A549 (cell line): ENCODE measurements around the gene FSTL5. TPM values are rescaled to one million over a fixed set of nuclear protein-coding genes. Genes with fewer than 3 reads are reported as not detected.

Experiments used
- ATAC-seq, 2 experiments: fragments of 200-7000 bp in 1 of 2; fragments of >200 bp in 1 of 2; cut with Nextera tagmentation in 1 of 2; cut with Tn5 transposase in 1 of 2; 3 replicates each; pipeline versions ENCODE4 v1.8.0 to v1.9.1; 2018 to 2020; ENCODE audit warnings: mild to moderate bottlenecking in 1 of 2, moderate library complexity in 1 of 2
- CTCF ChIA-PET: fragments of 300-600 bp; sonication (Branson Sonifier 250); formaldehyde crosslinking; extraction: SDS; loops from one replicate; lab custom pipeline; 2021; ENCODE audit warnings: antibody characterized with exemption, inconsistent platforms; lab: Yijun Ruan, JAX
- POLR2A ChIA-PET: fragments of 350-600 bp; formaldehyde crosslinking; extraction: SDS; loops from one replicate; lab custom pipeline; 2021; ENCODE audit warnings: antibody characterized with exemption, inconsistent platforms; lab: Yijun Ruan, JAX
- DNase-seq, 2 experiments: peaks; one replicate each; pipeline versions ENCODE4 v3.0.0 to v3.0.0-alpha.2; 2011 to 2016; ENCODE audit warnings: low read depth in 1 of 2, low spot score in 1 of 2
- FAIRE-seq: peaks from 2 replicates; lab custom pipeline; 2011; peaks lifted over from hg19 to GRCh38; lab: Jason Lieb, UNC
- H3K27ac ChIP-seq, 2 experiments: fragments of >200 bp; sonication (Bioruptor Twin); formaldehyde crosslinking; 3 replicates each; pipeline ENCODE4 v1.5.1; 2016 to 2017
- H3K4me1 ChIP-seq: fragments of >200 bp; sonication (Bioruptor Twin); formaldehyde crosslinking; 3 replicates; pipeline ENCODE4 v1.6.1; 2016
- H3K4me2 ChIP-seq: fragments of >200 bp; sonication (Bioruptor Twin); formaldehyde crosslinking; 3 replicates; pipeline ENCODE4 v1.6.1; 2016
- H3K4me3 ChIP-seq: fragments of >200 bp; sonication (Bioruptor Twin); formaldehyde crosslinking; 3 replicates; pipeline ENCODE4 v1.5.1; 2016
- H3K9me3 ChIP-seq: fragments of >200 bp; sonication (Bioruptor Twin); formaldehyde crosslinking; 3 replicates; pipeline ENCODE4 v1.6.1; 2016
- ATOH8 ChIP-seq: fragments of 250-450 bp; sonication (Bioruptor Pico); IDR thresholded peaks from 2 replicates; pipeline ENCODE4 v1.5.0; 2020; ENCODE audit warnings: low read depth, mild to moderate bottlenecking, moderate library complexity
- BCL3 ChIP-seq: fragments of >200 bp; sonication (Bioruptor Twin); formaldehyde crosslinking; IDR thresholded peaks from 3 replicates; pipeline ENCODE4 v1.6.1; 2016
- CBX8 ChIP-seq: fragments of 200-600 bp; sonication (generic); IDR thresholded peaks from 2 replicates; pipeline ENCODE4 v1.6.1; 2016
- CHD4 ChIP-seq: fragments of 200-600 bp; sonication (generic); IDR thresholded peaks from 2 replicates; pipeline ENCODE4 v1.6.1; 2016; ENCODE audit warnings: antibody characterized with exemption, mild to moderate bottlenecking, borderline replicate concordance
- CTCF ChIP-seq: fragments of >200 bp; sonication (Bioruptor Twin); formaldehyde crosslinking; IDR thresholded peaks from 3 replicates; pipeline ENCODE4 v1.5.1; 2016
- EHMT2 ChIP-seq: fragments of 200-600 bp; sonication (generic); IDR thresholded peaks from 2 replicates; pipeline ENCODE4 v1.6.1; 2016; ENCODE audit warnings: antibody characterized with exemption, low read depth, mild to moderate bottlenecking, moderate library complexity
- EP300 ChIP-seq, 2 experiments: fragments of >200 bp; sonication (Bioruptor Twin); formaldehyde crosslinking; IDR thresholded peaks; 2 replicates in 1 of 2; 3 replicates in 1 of 2; pipeline ENCODE4 v1.6.1; 2016 to 2017
- FOSB ChIP-seq: fragments of 250-450 bp; sonication (Bioruptor Pico); IDR thresholded peaks from 2 replicates; pipeline ENCODE4 v1.5.0; 2020; ENCODE audit warnings: mild to moderate bottlenecking, moderate library complexity
- HEYL ChIP-seq: fragments of 250-450 bp; sonication (Bioruptor Pico); IDR thresholded peaks from 2 replicates; pipeline ENCODE4 v1.8.0; 2021; ENCODE audit warnings: mild to moderate bottlenecking, moderate library complexity
- HOXB13 ChIP-seq: fragments of 250-450 bp; sonication (Bioruptor Pico); IDR thresholded peaks from 2 replicates; pipeline ENCODE4 v1.5.0; 2020; ENCODE audit warnings: low read depth, mild to moderate bottlenecking, moderate library complexity
- KDM5A ChIP-seq: fragments of 200-600 bp; sonication (generic); IDR thresholded peaks from 2 replicates; pipeline ENCODE4 v1.6.1; 2016; ENCODE audit warnings: antibody characterized with exemption, mild to moderate bottlenecking
- MYC ChIP-seq: IDR thresholded peaks from 2 replicates; pipeline ENCODE4 v1.6.1; 2012; ENCODE audit warnings: mild to moderate bottlenecking, inconsistent platforms, low read length, improper control_type of control experiment, borderline replicate concordance
- NFE2L2 ChIP-seq: fragments of 150-350 bp; conservative IDR thresholded peaks from 2 replicates; pipeline ENCODE4 v1.6.1; 2014; ENCODE audit warnings: low read length
- NPAS2 ChIP-seq: fragments of 250-450 bp; sonication (Bioruptor Pico); IDR thresholded peaks from 2 replicates; pipeline ENCODE4 v1.8.0; 2022; ENCODE audit warnings: mild to moderate bottlenecking, moderate library complexity, borderline replicate concordance
- PHF8 ChIP-seq: fragments of 200-600 bp; sonication (generic); IDR thresholded peaks from 2 replicates; pipeline ENCODE4 v1.6.1; 2016; ENCODE audit warnings: low read depth, mild to moderate bottlenecking, antibody characterized with exemption, moderate library complexity, borderline replicate concordance
- RAD21 ChIP-seq, 2 experiments: fragments of >200 bp in 1 of 2; sonication (Bioruptor Twin) in 1 of 2; formaldehyde crosslinking in 1 of 2; IDR thresholded peaks in 1 of 2; conservative IDR thresholded peaks in 1 of 2; 2 replicates in 1 of 2; 3 replicates in 1 of 2; pipeline ENCODE4 v1.6.1; 2012 to 2018; ENCODE audit warnings: inconsistent platforms in 1 of 2
- RARB ChIP-seq: fragments of 250-450 bp; sonication (Bioruptor Pico); IDR thresholded peaks from 2 replicates; pipeline ENCODE4 v1.8.0; 2021; ENCODE audit warnings: mild to moderate bottlenecking, moderate library complexity
- RCOR1 ChIP-seq: fragments of 150-350 bp; IDR thresholded peaks from 2 replicates; pipeline ENCODE4 v1.6.1; 2014; ENCODE audit warnings: antibody characterized with exemption, low read length, low read depth
- RFX5 ChIP-seq: fragments of 450-650 bp; IDR thresholded peaks from 2 replicates; pipeline ENCODE4 v1.7.1; 2014; ENCODE audit warnings: antibody characterized with exemption, mild to moderate bottlenecking, moderate library complexity
- SMC3 ChIP-seq: fragments of >200 bp; sonication (Bioruptor Twin); formaldehyde crosslinking; IDR thresholded peaks from 3 replicates; pipeline ENCODE4 v1.6.1; 2018; ENCODE audit warnings: inconsistent platforms
- SREBF2 ChIP-seq: fragments of 450-650 bp; IDR thresholded peaks from 2 replicates; pipeline ENCODE4 v1.6.1; 2014; ENCODE audit warnings: mild to moderate bottlenecking, moderate library complexity
- USF2 ChIP-seq: fragments of 450-650 bp; IDR thresholded peaks from 2 replicates; pipeline ENCODE4 v1.6.1; 2014; ENCODE audit warnings: antibody characterized with exemption
- ZNF302 ChIP-seq: fragments of 250-450 bp; sonication (Bioruptor Pico); IDR thresholded peaks from 2 replicates; pipeline ENCODE4 v1.9.0; 2021; ENCODE audit warnings: inconsistent platforms, mild to moderate bottlenecking, moderate library complexity
- ZSCAN20 ChIP-seq: fragments of 250-450 bp; sonication (Bioruptor Pico); IDR thresholded peaks from 2 replicates; pipeline ENCODE4 v1.8.0; 2022; ENCODE audit warnings: mild to moderate bottlenecking, moderate library complexity
- polyA plus RNA-seq, 4 experiments: library from polyadenylated mRNA; depleted of rRNA in 3 of 4; stranded (reverse); fragments of >200 nt; fragmentation: RNase III in 1 of 4; extraction: RNeasy Plus Mini Kit Qiagen cat#74134 plus additional on column Dnase treatment in 1 of 4; gene quantifications; 2 replicates in 3 of 4; 3 replicates in 1 of 4; pipeline ENCODE4 v1.2.3, GENCODE V29; 2011 to 2017

FSTL5 gene
- polyA plus RNA-seq, 2 of the 4 experiments (the other 2 are of a cell fraction) = 0.06 to 0.10 TPM

- TF ChIP-seq USF2 = no peak
- no peak for TF ChIP-seq RFX5
- no peak for TF ChIP-seq NPAS2 (CRISPR knock-in tag)
- no peak for TF ChIP-seq HOXB13 (CRISPR knock-in tag)
- no peak for TF ChIP-seq RCOR1
- TF ChIP-seq MYC = no peak
- TF ChIP-seq ZSCAN20 = no peak
- TF ChIP-seq SREBF2 = no peak
- no peak for TF ChIP-seq PHF8
- TF ChIP-seq ATOH8 = no peak
Measured at GRCh38 chr4:161604516-161605300, 559.1 kb downstream of the FSTL5 start (continued).

GRCh38 chr4:161601011-161601410, 562.8 kb downstream of the FSTL5 start:
- Histone ChIP-seq H3K4me2 (no peak overlapping the region), H3K9me3 (no peaks in the 10 kb centered on the region), H3K4me3 (no peak overlapping the region), H3K27ac (no peak overlapping the region), H3K4me1 (no peaks in the 10 kb centered on the region)
- POLR2A ChIA-PET = no interaction called here
- CTCF ChIA-PET = no interaction called here
- ATAC-seq = no peak
- no peak for DNase-seq
- TF ChIP-seq RARB (CRISPR knock-in tag) (no peak), ZNF302 (CRISPR knock-in tag) (no peak), CBX8 (no peak), HEYL (CRISPR knock-in tag) (no peak), SMC3 (no peak), EP300 (IDR thresholded peaks at IDR 0.05) (no peak), FOSB (CRISPR knock-in tag) (no peak), RAD21 (conservative IDR thresholded peaks at IDR 0.05 in 1 of 2, IDR thresholded peaks at IDR 0.05 in 1 of 2) (no peak), CTCF (no peak), KDM5A (no peak), EHMT2 (no peak), NFE2L2 (no peak), BCL3 (no peak), CHD4 (no peak)
- FAIRE-seq = no peak
